Stimulated activated CD8-positive, alpha-beta memory T cell treated with anti-CD3 and anti-CD28 coated beads, Interleukin-12 subunit alpha, Interleukin-12 subunit beta, amount 100 ng/mL, for 4 hours (primary cell): ENCODE data around the gene PTRH1.
A peak's percentile ranks its signal among the peaks of the same experiment; 100 is the strongest.
"Not testable (repeated sequence)": the region's sequence is repeated elsewhere in the genome, so short reads cannot be mapped to it uniquely, and the experiment has no call there.

Source experiments
- DNase-seq: peaks from one replicate; pipeline ENCODE4 v3.0.0-alpha.2; 2020; ENCODE audit warnings: low read depth

Gene PTRH1

GRCh38 chr9:127715470-127716337 is at the start of gene PTRH1, which contains the start of gene TTC16:
PTRH1 (minus strand) TSS chr9:127715663; CDS start chr9:127715639, 24 bp downstream.
TTC16 (plus strand) TSS chr9:127716079; CDS start chr9:127716146, 67 bp downstream.
- DNase-seq, result peak; percentile 93

- no peak for DNase-seq
These were observed 48.5 kb upstream of the PTRH1 start for GRCh38 chr9:127763918-127764384.

DNA sequence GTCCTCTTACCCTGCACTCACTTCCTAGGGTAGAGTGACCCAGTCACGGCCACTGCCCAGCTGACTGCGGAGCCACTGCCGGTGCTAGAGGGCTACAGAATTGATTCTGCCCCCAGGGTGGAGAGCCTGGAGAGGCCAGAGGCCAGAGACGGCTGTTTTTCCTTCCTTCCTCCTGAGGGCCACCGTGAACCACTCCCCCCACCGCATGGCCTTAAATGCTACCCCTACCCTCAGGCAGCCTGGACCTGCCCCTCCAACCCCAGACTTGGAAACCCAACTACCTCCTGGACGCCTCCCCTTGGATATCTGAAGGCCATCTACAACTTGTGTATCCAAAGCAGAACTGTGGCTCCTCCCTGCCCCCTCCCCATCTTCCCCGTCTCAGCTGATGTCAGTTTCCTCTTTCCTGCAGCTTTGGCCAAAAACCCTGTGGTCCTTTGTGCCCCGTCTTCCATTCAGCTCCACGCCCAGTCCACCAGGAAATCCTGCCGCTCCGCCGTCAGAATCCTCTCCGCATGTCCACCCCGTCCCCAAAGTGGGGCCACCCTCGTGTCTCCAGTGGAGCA is 46.7 kb upstream of the PTRH1 start:
- no peak for DNase-seq

DNA sequence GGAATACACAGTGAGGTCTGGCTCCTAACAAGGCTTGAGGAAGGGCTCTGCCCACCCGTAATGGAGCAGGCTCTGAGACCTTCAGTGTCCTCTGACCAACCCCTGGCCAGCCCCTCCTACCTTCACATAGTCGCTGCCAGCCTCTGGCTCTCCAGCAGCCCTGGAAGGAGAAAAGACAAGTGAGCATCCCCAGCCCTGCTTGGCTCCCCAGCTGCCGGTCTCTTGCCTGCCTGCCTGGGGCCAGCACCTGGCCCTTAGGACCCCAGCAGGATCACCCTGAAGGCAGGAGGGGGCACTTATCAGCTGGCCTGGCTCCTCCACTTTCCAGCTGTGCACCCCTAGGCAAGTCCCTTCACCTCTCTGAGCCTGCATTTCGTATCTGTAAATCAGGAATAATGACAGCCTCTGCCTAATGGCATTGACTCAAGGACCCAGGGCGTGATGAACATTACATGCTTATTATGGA is 46.1 kb upstream of the PTRH1 start:
- DNase-seq, result no peak

- no peak for DNase-seq
These were observed 45.6 kb upstream of the PTRH1 start for GRCh38 chr9:127761061-127761460.

DNA sequence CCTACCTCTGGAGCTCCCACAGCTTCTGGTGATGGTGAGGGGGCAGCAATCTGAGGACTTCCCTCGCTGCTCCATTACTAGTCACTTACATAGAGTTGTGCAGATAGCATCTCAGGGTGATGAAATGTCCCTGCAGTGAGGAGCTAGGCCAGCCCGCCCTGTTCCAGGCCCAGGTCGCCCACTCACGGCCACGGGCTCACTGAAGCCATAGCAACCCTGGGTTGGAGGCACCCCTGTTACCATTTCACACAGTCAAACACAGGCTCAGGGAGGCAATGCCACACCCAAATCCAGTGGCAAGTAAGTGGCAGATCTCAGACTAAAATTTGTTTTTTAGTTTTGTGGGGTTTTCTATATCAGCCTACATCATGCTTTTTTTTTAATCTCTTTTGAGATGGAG is 43.4 kb upstream of the PTRH1 start:
- no peak for DNase-seq

DNA sequence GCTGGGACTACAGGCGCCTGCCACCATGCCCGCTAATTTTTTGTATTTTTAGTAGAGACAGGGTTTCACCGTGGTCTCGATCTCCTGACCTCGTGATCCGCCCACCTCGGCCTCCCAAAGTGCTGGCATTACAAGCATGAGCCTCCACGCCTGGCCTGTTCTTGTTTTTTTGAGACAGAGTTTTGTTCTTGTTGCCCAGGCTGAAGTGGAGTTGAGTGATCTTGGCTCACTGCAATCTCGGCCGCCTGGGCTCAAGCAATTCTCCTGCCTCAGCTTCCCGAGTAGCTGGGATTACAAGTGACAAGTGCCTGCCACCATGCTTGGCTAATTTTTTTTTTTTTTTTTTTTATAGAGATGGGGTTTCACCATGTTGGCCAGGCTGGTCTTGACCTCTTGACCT is 41.3 kb upstream of the PTRH1 start:
- not testable (repeated sequence) for DNase-seq

DNA sequence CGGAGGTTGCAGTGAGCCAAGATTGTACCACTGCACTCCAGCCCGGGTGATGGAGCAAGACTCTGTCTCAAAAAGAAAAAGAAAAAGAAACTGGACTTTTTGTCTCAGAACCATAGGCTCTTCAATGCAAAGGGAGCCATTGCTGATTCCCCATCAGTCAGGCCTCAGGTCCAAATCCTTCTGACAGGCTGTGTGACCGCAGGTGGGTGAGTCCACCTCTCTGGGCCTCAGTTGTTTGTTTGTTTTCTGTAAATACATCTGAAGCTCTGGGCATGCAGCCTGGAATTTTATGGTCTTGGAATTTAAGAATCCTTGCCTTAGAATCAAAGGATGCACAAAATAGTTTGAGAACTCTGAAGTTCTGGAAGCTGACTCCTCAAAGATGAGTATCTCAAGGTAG is 40.8 kb upstream of the PTRH1 start:
- DNase-seq, result no peak

DNA sequence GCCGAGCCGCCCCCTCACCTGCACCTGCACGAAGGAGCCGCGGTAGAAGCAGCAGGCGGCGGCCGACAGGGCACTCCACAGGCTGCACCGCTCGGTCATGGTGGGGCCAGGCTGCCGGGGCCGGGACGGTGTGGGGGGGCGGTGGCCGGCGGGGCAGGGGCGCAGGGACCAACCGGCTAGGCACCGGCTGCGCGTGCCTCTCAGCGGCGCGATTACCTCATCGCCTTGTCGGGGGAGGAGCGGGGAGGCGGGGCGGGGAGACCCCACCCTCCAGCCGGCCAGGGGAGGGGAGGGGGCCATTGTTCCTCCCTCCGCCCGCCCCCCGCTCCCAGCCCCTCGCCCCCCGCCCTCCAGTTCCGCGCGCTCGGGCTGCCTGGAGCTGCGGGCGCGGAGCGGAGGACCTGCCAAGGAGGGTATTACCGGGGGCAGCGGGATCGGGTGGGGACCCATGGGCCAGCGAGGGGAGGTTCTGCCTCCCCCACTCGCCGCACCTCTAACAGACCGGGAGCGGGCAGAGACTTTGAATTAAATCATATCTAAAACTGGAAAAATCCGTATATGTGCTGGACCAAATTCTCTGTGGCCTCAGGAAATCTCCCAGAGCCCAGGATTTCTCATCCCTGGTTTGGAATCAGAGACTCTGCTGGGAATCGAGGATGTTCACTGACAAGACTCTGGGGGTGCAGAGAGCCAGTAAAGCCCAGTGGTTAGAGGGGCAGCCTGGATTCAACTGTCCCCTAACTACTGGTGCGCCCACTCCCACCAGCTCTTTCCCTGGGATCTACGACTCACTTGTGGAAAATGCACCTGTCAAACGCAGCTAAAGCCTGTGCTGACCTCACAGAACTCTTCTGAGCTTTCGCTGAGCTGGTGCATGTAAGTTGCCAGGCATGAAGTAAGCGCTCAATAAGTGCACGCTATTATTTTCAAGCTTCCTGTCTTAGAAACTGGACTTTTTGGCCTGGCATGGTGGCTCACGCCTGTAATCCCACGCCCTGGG is 39.9 kb upstream of the PTRH1 start:
- no peak for DNase-seq

DNA sequence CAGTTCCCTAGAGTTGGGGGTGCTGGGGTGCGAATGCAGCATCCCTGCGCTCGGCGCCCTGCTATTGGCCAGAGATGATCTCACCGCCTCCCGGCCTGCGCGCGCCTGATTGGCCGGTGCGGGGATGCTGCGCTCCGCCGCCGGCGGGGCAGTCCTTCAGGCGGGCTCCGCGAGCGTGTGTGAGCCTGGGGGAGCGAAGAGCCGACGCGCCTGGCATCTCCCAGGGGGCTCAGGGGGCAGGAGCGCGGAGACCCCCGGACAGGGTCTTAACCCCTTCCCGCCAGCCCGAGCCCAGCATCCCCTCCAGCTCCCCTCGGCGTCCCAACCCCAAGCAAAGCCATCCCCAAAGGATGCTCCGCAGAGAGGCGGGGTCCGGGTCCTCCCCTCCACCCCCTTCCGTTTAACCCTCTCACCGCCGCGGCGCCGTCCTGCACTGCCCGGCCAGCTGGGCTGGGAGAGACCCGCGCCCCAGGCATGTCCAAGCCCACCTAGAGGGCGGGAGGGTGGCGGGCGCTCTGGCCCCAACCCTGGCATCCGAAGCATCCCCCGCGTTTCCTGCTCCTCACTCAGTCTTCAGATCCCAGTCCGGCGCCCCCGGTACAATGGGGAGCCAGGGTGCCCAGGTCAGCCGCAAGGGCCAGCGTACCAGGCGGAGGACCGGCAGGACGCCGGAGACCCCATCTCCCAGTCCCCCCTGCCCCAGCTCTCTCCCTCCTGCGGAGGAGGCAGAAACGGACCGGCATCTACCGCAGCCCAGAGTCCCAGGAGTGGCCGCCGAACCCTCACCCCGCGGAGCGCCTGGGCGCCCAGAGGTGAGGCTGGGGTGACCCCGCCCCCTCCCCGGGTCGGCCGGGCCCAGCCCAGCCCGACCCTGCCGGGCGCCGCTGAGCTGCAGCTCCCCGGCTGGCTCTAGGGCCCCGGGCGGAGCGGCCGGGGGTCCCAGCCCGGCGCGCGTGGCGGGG is 38.9 kb upstream of the PTRH1 start:
- DNase-seq, result no peak

DNA sequence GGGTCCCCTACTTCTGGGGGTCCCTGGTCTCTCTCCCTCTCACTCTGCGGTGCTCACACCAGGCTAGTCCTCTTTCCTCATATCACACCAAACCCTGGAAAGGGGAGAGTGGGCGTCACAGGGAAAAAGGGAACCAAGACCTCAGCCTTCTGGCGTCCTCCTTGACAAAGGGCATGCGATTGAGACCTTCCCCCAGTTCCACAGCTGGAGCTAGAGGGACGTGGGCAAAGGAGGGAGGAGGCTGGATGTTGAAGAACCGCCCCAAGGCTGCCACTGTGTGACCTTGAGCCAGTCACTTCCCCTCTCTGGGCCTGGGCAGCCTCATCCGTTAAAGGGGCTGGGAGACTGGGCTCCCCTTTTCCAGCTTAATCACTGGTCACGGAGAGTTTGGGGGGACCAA is 38.2 kb upstream of the PTRH1 start:
- DNase-seq, result no peak

DNA sequence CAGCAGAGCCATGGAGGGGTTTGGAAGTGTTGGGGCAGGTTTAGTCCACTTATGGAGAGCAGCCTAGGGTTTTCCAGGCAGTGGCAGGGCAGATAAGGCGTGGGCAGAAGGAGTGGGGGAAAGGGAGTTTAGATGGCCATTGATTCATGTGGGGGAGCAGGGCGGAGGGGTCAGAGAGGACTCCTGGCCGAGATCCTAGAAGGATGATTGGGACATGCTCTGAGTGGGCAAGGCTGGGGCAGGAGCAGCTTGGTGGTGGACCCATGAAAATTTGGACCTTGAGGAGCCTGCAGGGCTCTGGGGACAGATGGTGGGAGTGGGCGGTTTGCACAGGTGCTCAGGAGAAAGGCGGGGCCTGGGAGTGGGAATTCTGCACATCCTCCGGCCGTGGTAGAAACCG is 37.7 kb upstream of the PTRH1 start:
- DNase-seq, result no peak

GRCh38 chr9:127751269-127752054 is 36.0 kb upstream of the PTRH1 start:
- no peak for DNase-seq

DNA sequence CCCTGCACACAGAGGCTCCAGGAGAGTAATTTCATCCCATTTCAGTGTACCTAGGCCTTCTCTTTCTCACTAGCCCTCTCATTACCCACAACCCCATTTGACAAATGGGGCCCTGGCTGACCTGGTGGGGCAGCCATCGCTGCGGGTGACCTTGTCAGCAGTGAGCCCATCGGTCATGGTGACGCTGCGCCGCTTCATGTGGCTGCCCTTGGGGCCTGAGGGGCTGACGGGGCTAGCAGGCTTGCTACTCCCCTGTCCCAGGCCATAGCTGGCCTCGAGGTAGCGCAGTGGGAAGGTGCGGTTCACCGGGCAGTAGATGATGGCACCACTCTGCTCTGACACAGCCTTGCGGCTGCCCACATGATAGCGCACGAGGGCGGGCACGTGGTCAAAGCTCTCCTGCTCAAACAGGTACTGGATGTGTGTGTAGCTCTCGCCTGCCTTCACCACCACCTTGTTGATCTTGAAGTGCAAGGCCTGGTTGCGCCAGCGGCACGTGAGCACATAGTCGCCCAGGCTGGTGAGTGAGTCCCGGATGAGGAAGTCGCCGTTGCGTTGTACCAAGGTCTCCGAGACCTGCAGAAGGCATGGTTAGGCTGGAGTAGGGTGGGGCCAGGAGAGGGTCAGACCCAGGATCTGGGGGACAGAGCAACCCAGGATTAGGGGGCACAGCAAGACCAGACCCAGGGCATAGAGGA is 33.8 kb upstream of the PTRH1 start:
- no peak for DNase-seq

DNA sequence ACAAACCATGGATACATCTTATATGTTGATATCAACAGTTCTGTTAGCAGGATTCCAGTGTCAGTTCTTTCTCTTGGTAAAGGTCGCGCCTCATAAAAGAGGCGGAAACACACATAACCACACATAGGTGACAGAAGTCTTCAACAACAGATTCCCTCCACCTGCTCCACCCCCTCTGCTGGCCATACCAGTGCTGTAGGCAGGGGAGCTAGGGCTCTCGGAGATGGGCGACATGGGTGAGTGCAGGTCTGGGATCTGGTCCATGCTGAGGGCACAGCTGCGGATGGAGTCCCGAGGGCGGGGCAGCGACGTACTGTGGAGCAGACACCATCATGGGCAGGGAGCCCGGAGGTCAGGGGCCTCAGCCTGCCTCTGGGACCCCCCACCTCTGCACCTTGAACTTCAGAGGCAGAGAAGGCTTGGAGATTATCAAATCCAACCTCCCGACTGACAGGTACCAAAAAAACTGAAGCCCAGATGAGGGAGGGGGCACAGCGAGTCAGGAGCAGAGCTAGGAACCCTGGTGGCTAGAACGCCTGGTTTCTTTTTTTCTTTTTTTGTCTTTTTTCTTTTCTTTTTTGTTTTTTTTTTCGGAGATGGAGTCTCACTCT is 31.6 kb upstream of the PTRH1 start:
- no peak for DNase-seq

DNA sequence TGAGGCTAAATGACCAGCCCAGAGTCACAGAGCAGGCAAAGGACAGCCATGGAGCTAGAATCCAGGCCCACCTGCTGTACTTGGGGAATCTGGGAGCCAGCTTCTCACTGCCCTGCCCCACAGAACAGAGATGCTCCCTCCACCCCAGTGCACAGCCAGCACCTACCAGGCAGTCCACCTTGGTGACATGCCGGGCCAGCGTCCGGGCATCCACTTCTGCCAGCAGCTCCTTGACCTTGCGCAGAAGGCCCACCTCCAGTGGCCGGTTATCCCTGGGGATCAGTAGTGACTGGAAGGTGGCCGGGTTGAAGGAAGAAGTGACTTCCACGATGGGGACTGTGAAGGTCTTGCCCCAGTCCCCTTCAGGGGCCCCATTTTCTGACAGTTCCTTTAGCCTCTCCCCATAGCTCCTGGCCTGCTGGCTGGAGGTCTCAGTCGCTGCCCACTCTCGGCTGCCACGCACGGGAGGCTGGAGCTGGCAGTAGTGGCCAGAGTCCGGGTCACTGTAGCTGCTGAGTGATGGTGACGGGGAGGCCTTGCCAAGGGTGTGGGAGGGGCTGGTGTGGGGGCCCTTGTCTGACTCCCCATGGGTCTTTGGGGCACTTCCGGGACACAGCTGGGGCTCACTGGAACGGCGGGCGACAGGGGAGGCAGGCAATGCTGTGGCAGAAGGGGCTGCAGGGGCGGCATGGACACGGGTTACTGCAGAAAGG is 29.1 kb upstream of the PTRH1 start:
- no peak for DNase-seq

DNA sequence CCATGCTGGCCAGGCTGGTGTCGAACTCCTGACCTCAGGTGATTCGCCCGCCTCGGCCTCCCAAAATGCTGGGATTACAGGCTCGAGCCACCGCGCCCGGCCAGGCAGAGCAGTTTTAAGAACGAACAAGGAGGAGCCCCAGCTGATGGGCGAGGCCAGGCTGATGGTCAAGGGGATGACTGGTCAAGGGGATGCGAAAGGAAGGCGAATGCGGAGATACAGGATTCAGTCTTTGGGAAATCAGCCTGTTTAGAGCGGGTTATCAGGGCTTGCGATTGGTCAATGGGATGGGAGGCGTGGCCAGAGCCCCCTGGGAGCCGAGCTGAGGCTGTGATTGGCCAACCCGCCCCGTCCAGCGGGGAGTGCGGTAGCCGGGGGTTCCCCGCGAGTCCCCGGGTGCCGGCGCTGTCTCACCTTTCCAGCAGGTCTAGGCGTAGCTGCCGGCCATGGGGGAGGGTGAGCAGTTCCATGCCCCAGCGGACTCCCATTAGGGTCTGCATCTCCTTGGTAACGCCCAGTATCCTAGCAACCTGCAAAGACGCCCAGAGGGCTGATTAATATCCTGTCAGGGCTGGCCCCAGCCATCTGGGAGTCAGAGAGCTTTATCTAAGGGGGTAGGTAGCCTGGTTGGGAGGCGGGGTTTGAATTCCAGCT is 27.1 kb upstream of the PTRH1 start:
- DNase-seq, result no peak
